ENCODE data around the gene RAB4B. TPM values are rescaled to one million over a fixed set of nuclear protein-coding genes. Genes with fewer than 3 reads are reported as not detected.

RAB4B gene
- total and polyA plus RNA-seq, 2 of the 13 experiments (the other 11 are each of a cell fraction or from before 2014, with no cell fraction given) = 3.3 to 5.4 TPM

GRCh38 chr19:40750874-40751537 lies 27.0 kb upstream of the RAB4B start, which contains the start of gene SNRPA (continued):
- TF ChIP-seq ZNF770 (CRISPR knock-in tag; IDR thresholded peaks at IDR 0.05) (no peak), ZNF20 (CRISPR knock-in tag; IDR thresholded peaks at IDR 0.05) (0 out of 2 replicates have a peak, but pooled peaks have one; percentile 27), ZNF556 (CRISPR knock-in tag; IDR thresholded peaks at IDR 0.05; ENCODE audit: borderline replicate concordance) (no peak), PAF1 (CRISPR knock-in tag; IDR thresholded peaks at IDR 0.05) (no peak), ELF3 (CRISPR knock-in tag; IDR thresholded peaks at IDR 0.05) (no peak), MEIS1 (CRISPR knock-in tag; IDR thresholded peaks at IDR 0.05; ENCODE audit: borderline replicate concordance) (no peak), ZNF737 (CRISPR knock-in tag; IDR thresholded peaks at IDR 0.05; ENCODE audit: borderline replicate concordance) (no peak), MXD4 (CRISPR knock-in tag; IDR thresholded peaks at IDR 0.05) (peak; percentile 78; the same call in 1 of the 2 replicates), ZNF496 (CRISPR knock-in tag; IDR thresholded peaks at IDR 0.05; ENCODE audit: insufficient replicate concordance) (no peak), ZNF883 (CRISPR knock-in tag; IDR thresholded peaks at IDR 0.05; ENCODE audit: not compliant biosample characterization) (no peak), POLR2AphosphoS5 (IDR thresholded peaks at IDR 0.05; ENCODE audit: low read depth, low read length) (peak; percentile 61), ZNF709 (CRISPR knock-in tag; IDR thresholded peaks at IDR 0.05) (no peak), HIC2 (CRISPR knock-in tag; IDR thresholded peaks at IDR 0.05; ENCODE audit: low read depth) (no peak), ZBTB2 (CRISPR knock-in tag; IDR thresholded peaks at IDR 0.05; ENCODE audit: low read depth) (no peak)
- TF ChIP-seq, protein P1, sequence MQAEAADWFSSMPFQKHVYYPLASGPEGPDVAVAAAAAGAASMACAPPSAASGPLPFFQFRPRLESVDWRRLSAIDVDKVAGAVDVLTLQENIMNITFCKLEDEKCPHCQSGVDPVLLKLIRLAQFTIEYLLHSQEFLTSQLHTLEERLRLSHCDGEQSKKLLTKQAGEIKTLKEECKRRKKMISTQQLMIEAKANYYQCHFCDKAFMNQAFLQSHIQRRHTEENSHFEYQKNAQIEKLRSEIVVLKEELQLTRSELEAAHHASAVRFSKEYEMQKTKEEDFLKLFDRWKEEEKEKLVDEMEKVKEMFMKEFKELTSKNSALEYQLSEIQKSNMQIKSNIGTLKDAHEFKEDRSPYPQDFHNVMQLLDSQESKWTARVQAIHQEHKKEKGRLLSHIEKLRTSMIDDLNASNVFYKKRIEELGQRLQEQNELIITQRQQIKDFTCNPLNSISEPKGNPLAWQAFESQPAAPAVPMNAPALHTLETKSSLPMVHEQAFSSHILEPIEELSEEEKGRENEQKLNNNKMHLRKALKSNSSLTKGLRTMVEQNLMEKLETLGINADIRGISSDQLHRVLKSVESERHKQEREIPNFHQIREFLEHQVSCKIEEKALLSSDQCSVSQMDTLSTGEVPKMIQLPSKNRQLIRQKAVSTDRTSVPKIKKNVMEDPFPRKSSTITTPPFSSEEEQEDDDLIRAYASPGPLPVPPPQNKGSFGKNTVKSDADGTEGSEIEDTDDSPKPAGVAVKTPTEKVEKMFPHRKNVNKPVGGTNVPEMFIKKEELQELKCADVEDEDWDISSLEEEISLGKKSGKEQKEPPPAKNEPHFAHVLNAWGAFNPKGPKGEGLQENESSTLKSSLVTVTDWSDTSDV (CRISPR knock-in tag; IDR thresholded peaks at IDR 0.05) = no peak
- TF ChIP-seq, protein P2, sequence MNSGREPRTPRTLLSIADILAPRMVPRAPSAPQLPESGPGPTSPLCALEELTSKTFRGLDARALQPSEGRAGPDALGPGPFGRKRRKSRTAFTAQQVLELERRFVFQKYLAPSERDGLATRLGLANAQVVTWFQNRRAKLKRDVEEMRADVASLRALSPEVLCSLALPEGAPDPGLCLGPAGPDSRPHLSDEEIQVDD (CRISPR knock-in tag; IDR thresholded peaks at IDR 0.05; ENCODE audit: borderline replicate concordance) = no peak
- TF ChIP-seq, protein P3, sequence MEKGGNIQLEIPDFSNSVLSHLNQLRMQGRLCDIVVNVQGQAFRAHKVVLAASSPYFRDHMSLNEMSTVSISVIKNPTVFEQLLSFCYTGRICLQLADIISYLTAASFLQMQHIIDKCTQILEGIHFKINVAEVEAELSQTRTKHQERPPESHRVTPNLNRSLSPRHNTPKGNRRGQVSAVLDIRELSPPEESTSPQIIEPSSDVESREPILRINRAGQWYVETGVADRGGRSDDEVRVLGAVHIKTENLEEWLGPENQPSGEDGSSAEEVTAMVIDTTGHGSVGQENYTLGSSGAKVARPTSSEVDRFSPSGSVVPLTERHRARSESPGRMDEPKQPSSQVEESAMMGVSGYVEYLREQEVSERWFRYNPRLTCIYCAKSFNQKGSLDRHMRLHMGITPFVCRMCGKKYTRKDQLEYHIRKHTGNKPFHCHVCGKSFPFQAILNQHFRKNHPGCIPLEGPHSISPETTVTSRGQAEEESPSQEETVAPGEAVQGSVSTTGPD (CRISPR knock-in tag; IDR thresholded peaks at IDR 0.05) = no peak
